ENCODE data around the gene LRTM2. TPM values are rescaled to one million over a fixed set of nuclear protein-coding genes. Genes with fewer than 3 reads are reported as not detected.

LRTM2 gene
- total and polyA plus RNA-seq, 8 donors: not detected

DNA sequence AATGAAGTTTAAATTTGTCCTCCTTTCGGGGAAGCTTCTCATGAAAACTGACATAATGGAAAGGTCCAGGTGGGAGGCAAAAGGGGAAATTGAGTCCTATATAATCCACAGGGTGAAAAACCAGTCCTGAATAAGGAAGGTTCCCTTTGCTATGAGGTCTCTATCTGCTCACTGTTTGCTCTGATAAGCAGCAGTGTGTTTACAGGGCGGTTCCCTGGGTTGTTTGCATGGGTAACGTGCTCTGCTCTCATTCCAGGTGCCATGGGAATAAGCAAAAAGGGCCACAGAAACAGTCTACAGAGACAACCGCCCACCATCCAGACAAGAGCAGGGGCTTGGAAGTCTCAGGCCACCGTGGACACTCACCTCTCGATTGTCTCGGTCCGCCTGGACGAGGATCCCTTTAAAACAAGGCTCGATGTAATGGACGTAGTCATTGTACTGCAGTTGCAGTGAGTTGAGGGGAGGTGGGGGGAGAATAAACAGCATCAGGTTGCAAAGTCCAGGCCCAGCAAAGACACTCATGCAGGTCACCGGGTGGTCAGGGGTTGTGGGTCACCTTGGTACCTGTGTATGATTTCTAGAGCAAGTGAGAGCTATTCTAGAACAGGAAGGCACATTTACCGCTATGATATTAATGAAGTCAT lies 65.4 kb downstream of the LRTM2 start:
- H3K4me3 ChIP-seq: no peak overlapping the region
- H3K27ac ChIP-seq: no peak overlapping the region
- H3K9me3 ChIP-seq: no peaks in the 10 kb centered on the region
- intact Hi-C loops (cut with DNase I): no loop called here
- DNase-seq (no peak), ATAC-seq (no peak), FAIRE-seq (no peak)
- no peaks in the 10 kb centered on the region for H3K4me1 ChIP-seq
- TF ChIP-seq, protein P1, sequence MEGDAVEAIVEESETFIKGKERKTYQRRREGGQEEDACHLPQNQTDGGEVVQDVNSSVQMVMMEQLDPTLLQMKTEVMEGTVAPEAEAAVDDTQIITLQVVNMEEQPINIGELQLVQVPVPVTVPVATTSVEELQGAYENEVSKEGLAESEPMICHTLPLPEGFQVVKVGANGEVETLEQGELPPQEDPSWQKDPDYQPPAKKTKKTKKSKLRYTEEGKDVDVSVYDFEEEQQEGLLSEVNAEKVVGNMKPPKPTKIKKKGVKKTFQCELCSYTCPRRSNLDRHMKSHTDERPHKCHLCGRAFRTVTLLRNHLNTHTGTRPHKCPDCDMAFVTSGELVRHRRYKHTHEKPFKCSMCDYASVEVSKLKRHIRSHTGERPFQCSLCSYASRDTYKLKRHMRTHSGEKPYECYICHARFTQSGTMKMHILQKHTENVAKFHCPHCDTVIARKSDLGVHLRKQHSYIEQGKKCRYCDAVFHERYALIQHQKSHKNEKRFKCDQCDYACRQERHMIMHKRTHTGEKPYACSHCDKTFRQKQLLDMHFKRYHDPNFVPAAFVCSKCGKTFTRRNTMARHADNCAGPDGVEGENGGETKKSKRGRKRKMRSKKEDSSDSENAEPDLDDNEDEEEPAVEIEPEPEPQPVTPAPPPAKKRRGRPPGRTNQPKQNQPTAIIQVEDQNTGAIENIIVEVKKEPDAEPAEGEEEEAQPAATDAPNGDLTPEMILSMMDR (IDR thresholded peaks at IDR 0.05): no peak
- 50 to 55% methylated on average over 13 of the region's 13 CpGs for whole genome bisulfite sequencing, 2 donors
- no peaks in the 10 kb centered on the region for H3K27me3 ChIP-seq
- no peaks in the 10 kb centered on the region for H3K36me3 ChIP-seq

Other genes with a start within 250 kb of the LRTM2 start
- 10 to 100 TPM in 3 of 6 donors, 1 to 10 TPM in 3; 8.1 to 14.2 (median 9.6) TPM for gene FBXL14, start 226.0 kb upstream of the LRTM2 start, total RNA-seq
- gene FBXL14, start 226.0 kb upstream of the LRTM2 start, polyA plus RNA-seq: 1 to 10 TPM; 3.2 to 5.0 TPM
- gene WNT5B, start 191.3 kb upstream of the LRTM2 start, total RNA-seq: 1 to 10 TPM in 2 of 6 donors, under 1 TPM in 4; 0.72 to 2.8 (median 0.92) TPM
- under 1 TPM; 0.72 to 0.85 TPM for gene WNT5B, start 191.3 kb upstream of the LRTM2 start, polyA plus RNA-seq
- 10 to 100 TPM; 19.2 to 27.5 (median 24.6) TPM for gene ADIPOR2, start 129.5 kb upstream of the LRTM2 start, total RNA-seq
- 10 to 100 TPM; 10.4 to 21.6 TPM for gene ADIPOR2, start 129.5 kb upstream of the LRTM2 start, polyA plus RNA-seq
- gene CACNA2D4, start 98.1 kb downstream of the LRTM2 start, total RNA-seq: 1 to 10 TPM in 5 of 6 donors, under 1 TPM in 1; 0.60 to 3.1 (median 1.6) TPM
- gene CACNA2D4, start 98.1 kb downstream of the LRTM2 start, polyA plus RNA-seq: 1 to 10 TPM; 2.0 to 2.7 TPM
- 1 to 10 TPM; 5.3 to 7.1 (median 6.6) TPM for gene DCP1B, start 183.9 kb downstream of the LRTM2 start, total RNA-seq
- gene DCP1B, start 183.9 kb downstream of the LRTM2 start, polyA plus RNA-seq: 1 to 10 TPM; 3.4 to 7.5 TPM
- 1 to 10 TPM; 1.2 to 2.6 (median 1.7) TPM for gene CACNA1C, start 232.4 kb downstream of the LRTM2 start, total RNA-seq
- gene CACNA1C, start 232.4 kb downstream of the LRTM2 start, polyA plus RNA-seq: 1 to 10 TPM; 3.3 to 3.8 TPM